Stimulated activated CD8-positive, alpha-beta memory T cell treated with anti-CD3 and anti-CD28 coated beads, Interleukin-2, amount 100 ng/mL, for 48 hours (primary cell): ENCODE measurements around the gene TAS1R1.
A peak's percentile ranks its signal among the peaks of the same experiment; 100 is the strongest.

Experiments
- DNase-seq, 2 donors: peaks; one replicate each; pipeline ENCODE4 v3.0.0-alpha.2; 2020; ENCODE audit warnings: low read depth in 2 of 2

TAS1R1 gene

GRCh38 chr1:6603915-6604558, 48.9 kb downstream of the TAS1R1 start:
- DNase-seq = no peak

GRCh38 chr1:6612641-6613360, 57.7 kb downstream of the TAS1R1 start:
- no peak for DNase-seq

- peak; percentile 99 for DNase-seq
Observed at GRCh38 chr1:6613361-6614018, 58.4 kb downstream of the TAS1R1 start, which contains the start of gene PHF13. TSS of gene PHF13 (plus strand) at chr1:6613731. CDS start at chr1:6614067, 336 bp downstream.

GRCh38 chr1:6614019-6614928, 59.2 kb downstream of the TAS1R1 start:
- DNase-seq = peak in 1 of 2 donors; percentile 54

- DNase-seq = no peak
Observed at GRCh38 chr1:6614929-6615785, 60.0 kb downstream of the TAS1R1 start.

- DNase-seq = no peak
Observed at GRCh38 chr1:6619045-6619444, 63.9 kb downstream of the TAS1R1 start.

GRCh38 chr1:6621429-6622391, 66.6 kb downstream of the TAS1R1 start:
- DNase-seq = no peak

- no peak for DNase-seq
Observed at GRCh38 chr1:6622396-6623152, 67.5 kb downstream of the TAS1R1 start.

- no peak for DNase-seq
Observed at GRCh38 chr1:6623269-6623965, 68.3 kb downstream of the TAS1R1 start.

- peak; percentile 86 to 90 for DNase-seq
Observed at GRCh38 chr1:6624710-6625583, 69.8 kb downstream of the TAS1R1 start, which contains the start of gene THAP3. TSS of gene THAP3 (plus strand) at chr1:6624868. CDS start at chr1:6625219, 351 bp downstream.

- no peak for DNase-seq
Observed at GRCh38 chr1:6625584-6626149, 70.6 kb downstream of the TAS1R1 start.

- no peak for DNase-seq
Observed at GRCh38 chr1:6627031-6627430, 71.9 kb downstream of the TAS1R1 start.

GRCh38 chr1:6627841-6628545, 72.9 kb downstream of the TAS1R1 start:
- DNase-seq = no peak

- DNase-seq = no peak
Observed at GRCh38 chr1:6628971-6629479, 73.9 kb downstream of the TAS1R1 start.
